Measurements from ENCODE around the gene NFATC4.

- TF ChIP-seq, protein P1, sequence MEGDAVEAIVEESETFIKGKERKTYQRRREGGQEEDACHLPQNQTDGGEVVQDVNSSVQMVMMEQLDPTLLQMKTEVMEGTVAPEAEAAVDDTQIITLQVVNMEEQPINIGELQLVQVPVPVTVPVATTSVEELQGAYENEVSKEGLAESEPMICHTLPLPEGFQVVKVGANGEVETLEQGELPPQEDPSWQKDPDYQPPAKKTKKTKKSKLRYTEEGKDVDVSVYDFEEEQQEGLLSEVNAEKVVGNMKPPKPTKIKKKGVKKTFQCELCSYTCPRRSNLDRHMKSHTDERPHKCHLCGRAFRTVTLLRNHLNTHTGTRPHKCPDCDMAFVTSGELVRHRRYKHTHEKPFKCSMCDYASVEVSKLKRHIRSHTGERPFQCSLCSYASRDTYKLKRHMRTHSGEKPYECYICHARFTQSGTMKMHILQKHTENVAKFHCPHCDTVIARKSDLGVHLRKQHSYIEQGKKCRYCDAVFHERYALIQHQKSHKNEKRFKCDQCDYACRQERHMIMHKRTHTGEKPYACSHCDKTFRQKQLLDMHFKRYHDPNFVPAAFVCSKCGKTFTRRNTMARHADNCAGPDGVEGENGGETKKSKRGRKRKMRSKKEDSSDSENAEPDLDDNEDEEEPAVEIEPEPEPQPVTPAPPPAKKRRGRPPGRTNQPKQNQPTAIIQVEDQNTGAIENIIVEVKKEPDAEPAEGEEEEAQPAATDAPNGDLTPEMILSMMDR (conservative IDR thresholded peaks at IDR 0.05; ENCODE audit: low read depth in 2 of 2) = no peak
- TF ChIP-seq, protein P2, sequence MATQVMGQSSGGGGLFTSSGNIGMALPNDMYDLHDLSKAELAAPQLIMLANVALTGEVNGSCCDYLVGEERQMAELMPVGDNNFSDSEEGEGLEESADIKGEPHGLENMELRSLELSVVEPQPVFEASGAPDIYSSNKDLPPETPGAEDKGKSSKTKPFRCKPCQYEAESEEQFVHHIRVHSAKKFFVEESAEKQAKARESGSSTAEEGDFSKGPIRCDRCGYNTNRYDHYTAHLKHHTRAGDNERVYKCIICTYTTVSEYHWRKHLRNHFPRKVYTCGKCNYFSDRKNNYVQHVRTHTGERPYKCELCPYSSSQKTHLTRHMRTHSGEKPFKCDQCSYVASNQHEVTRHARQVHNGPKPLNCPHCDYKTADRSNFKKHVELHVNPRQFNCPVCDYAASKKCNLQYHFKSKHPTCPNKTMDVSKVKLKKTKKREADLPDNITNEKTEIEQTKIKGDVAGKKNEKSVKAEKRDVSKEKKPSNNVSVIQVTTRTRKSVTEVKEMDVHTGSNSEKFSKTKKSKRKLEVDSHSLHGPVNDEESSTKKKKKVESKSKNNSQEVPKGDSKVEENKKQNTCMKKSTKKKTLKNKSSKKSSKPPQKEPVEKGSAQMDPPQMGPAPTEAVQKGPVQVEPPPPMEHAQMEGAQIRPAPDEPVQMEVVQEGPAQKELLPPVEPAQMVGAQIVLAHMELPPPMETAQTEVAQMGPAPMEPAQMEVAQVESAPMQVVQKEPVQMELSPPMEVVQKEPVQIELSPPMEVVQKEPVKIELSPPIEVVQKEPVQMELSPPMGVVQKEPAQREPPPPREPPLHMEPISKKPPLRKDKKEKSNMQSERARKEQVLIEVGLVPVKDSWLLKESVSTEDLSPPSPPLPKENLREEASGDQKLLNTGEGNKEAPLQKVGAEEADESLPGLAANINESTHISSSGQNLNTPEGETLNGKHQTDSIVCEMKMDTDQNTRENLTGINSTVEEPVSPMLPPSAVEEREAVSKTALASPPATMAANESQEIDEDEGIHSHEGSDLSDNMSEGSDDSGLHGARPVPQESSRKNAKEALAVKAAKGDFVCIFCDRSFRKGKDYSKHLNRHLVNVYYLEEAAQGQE (IDR thresholded peaks at IDR 0.05; ENCODE audit: unreplicated experiment) = no peak
- TF ChIP-seq EZH2phosphoT487 (IDR thresholded peaks at IDR 0.05; ENCODE audit: unreplicated experiment) = no peak
- no peak for TF ChIP-seq POLR2AphosphoS5 (IDR thresholded peaks at IDR 0.05; ENCODE audit: low read depth)
- no peak for TF ChIP-seq JUNB (IDR thresholded peaks at IDR 0.05; ENCODE audit: unreplicated experiment)
- no peak for TF ChIP-seq EZH2 (IDR thresholded peaks at IDR 0.05; ENCODE audit: low read depth, unreplicated experiment)
- TF ChIP-seq ZNF114 (CRISPR knock-in tag; IDR thresholded peaks at IDR 0.05) = no peak
- TF ChIP-seq STAT1 (IDR thresholded peaks at IDR 0.05; ENCODE audit: unreplicated experiment) = no peak
- TF ChIP-seq CREB1 (CRISPR knock-in tag; IDR thresholded peaks at IDR 0.05; ENCODE audit: low read depth) = no peak
- no peak for TF ChIP-seq ETS1 (IDR thresholded peaks at IDR 0.05)
These were observed 2.1 kb downstream of the NFATC4 start for GRCh38 chr14:24369907-24370687.

Measured in GM23338 (cell line).